ENCODE measurements around the gene RAB17.

Gene RAB17

GRCh38 chr2:237570776-237571335, 19.7 kb downstream of the RAB17 start:
- TF ChIP-seq CTCF (IDR thresholded peaks at IDR 0.05; ENCODE audit: low read depth, low read length) (no peak), EZH2phosphoT487 (IDR thresholded peaks at IDR 0.05; ENCODE audit: low read depth) (no peak)
- Histone ChIP-seq H3K79me2 (ENCODE audit: low read length) (no peaks in the 10 kb centered on the region), H3K9me3 (ENCODE audit: insufficient read depth, low read length) (no peaks in the 10 kb centered on the region), H3K27ac (ENCODE audit: low read length) (no peak overlapping the region), H2AFZ (ENCODE audit: low read depth, low read length) (no peak overlapping the region), H3K4me2 (ENCODE audit: low read length) (no peak overlapping the region), H3K4me1 (ENCODE audit: low read length) (peaks cover 10% of the 10 kb centered on the region; the same call in 1 of the 2 replicates), H3K9ac (ENCODE audit: low read length) (no peak overlapping the region), H3K36me3 (replicated peaks; ENCODE audit: low read depth, low read length) (no peaks in the 10 kb centered on the region), H4K20me1 (ENCODE audit: insufficient read depth, low read length) (no peaks in the 10 kb centered on the region), H3K4me3 (ENCODE audit: low read length) (no peak overlapping the region), H3K27me3 (ENCODE audit: low read depth, low read length) (no peaks in the 10 kb centered on the region)

GRCh38 chr2:237569896-237570295, 20.6 kb downstream of the RAB17 start:
- no peaks in the 10 kb centered on the region for H3K27me3 ChIP-seq (ENCODE audit: low read depth, low read length)
- no peak overlapping the region for H3K4me2 ChIP-seq (ENCODE audit: low read length)
- H4K20me1 ChIP-seq (ENCODE audit: insufficient read depth, low read length), result no peaks in the 10 kb centered on the region
- no peaks in the 10 kb centered on the region for H3K79me2 ChIP-seq (ENCODE audit: low read length)
- H3K9ac ChIP-seq (ENCODE audit: low read length), result no peak overlapping the region
- no peak overlapping the region for H3K4me3 ChIP-seq (ENCODE audit: low read length)
- peaks cover 10% of the 10 kb centered on the region; the same call in 1 of the 2 replicates for H3K4me1 ChIP-seq (ENCODE audit: low read length)
- H3K27ac ChIP-seq (ENCODE audit: low read length), result no peak overlapping the region
- H3K9me3 ChIP-seq (ENCODE audit: insufficient read depth, low read length), result no peaks in the 10 kb centered on the region
- H2AFZ ChIP-seq (ENCODE audit: low read depth, low read length), result no peak overlapping the region
- H3K36me3 ChIP-seq (replicated peaks; ENCODE audit: low read depth, low read length), result no peaks in the 10 kb centered on the region
- TF ChIP-seq CTCF (IDR thresholded peaks at IDR 0.05; ENCODE audit: low read depth, low read length), result no peak
- TF ChIP-seq EZH2phosphoT487 (IDR thresholded peaks at IDR 0.05; ENCODE audit: low read depth), result no peak

GRCh38 chr2:237569041-237569440, 21.5 kb downstream of the RAB17 start:
- Histone ChIP-seq H3K4me2 (ENCODE audit: low read length) (no peak overlapping the region), H3K27me3 (ENCODE audit: low read depth, low read length) (no peaks in the 10 kb centered on the region), H2AFZ (ENCODE audit: low read depth, low read length) (no peak overlapping the region), H4K20me1 (ENCODE audit: insufficient read depth, low read length) (no peaks in the 10 kb centered on the region), H3K9me3 (ENCODE audit: insufficient read depth, low read length) (no peaks in the 10 kb centered on the region), H3K27ac (ENCODE audit: low read length) (no peak overlapping the region), H3K79me2 (ENCODE audit: low read length) (no peaks in the 10 kb centered on the region), H3K36me3 (replicated peaks; ENCODE audit: low read depth, low read length) (no peaks in the 10 kb centered on the region), H3K4me3 (ENCODE audit: low read length) (no peak overlapping the region), H3K4me1 (ENCODE audit: low read length) (peaks cover 10% of the 10 kb centered on the region; the same call in 1 of the 2 replicates), H3K9ac (ENCODE audit: low read length) (no peak overlapping the region)
- no peak for TF ChIP-seq EZH2phosphoT487 (IDR thresholded peaks at IDR 0.05; ENCODE audit: low read depth)
- TF ChIP-seq CTCF (IDR thresholded peaks at IDR 0.05; ENCODE audit: low read depth, low read length), result no peak

GRCh38 chr2:237568121-237568660, 22.3 kb downstream of the RAB17 start:
- TF ChIP-seq CTCF (IDR thresholded peaks at IDR 0.05; ENCODE audit: low read depth, low read length), result no peak
- TF ChIP-seq EZH2phosphoT487 (IDR thresholded peaks at IDR 0.05; ENCODE audit: low read depth), result no peak
- no peaks in the 10 kb centered on the region for H4K20me1 ChIP-seq (ENCODE audit: insufficient read depth, low read length)
- no peak overlapping the region for H3K9ac ChIP-seq (ENCODE audit: low read length)
- H3K36me3 ChIP-seq (replicated peaks; ENCODE audit: low read depth, low read length), result no peaks in the 10 kb centered on the region
- H3K27me3 ChIP-seq (ENCODE audit: low read depth, low read length), result no peaks in the 10 kb centered on the region
- no peak overlapping the region for H3K27ac ChIP-seq (ENCODE audit: low read length)
- H3K4me1 ChIP-seq (ENCODE audit: low read length), result peaks cover 10% of the 10 kb centered on the region; the same call in 1 of the 2 replicates
- H3K79me2 ChIP-seq (ENCODE audit: low read length), result no peaks in the 10 kb centered on the region
- H3K4me3 ChIP-seq (ENCODE audit: low read length), result no peak overlapping the region
- no peak overlapping the region for H3K4me2 ChIP-seq (ENCODE audit: low read length)
- no peak overlapping the region for H2AFZ ChIP-seq (ENCODE audit: low read depth, low read length)
- no peaks in the 10 kb centered on the region for H3K9me3 ChIP-seq (ENCODE audit: insufficient read depth, low read length)

Measured in OCI-LY3 (cell line).